ENCODE measurements around the gene CCDC92. TPM values are rescaled to one million over a fixed set of nuclear protein-coding genes. Genes with fewer than 3 reads are reported as not detected.
A peak's percentile ranks its signal among the peaks of the same experiment; 100 is the strongest.

CCDC92 gene
- total RNA-seq, 4 donors from 2014 or later: 23.1 to 33.3 (median 30.9) TPM

- no peak overlapping the region for H3K4me3 ChIP-seq
- no peaks in the 10 kb centered on the region for H3K27me3 ChIP-seq
- H3K27ac ChIP-seq: no peak overlapping the region
- H3K9me3 ChIP-seq: no peaks in the 10 kb centered on the region
- TF ChIP-seq POLR2A (IDR thresholded peaks at IDR 0.05): no peak
- TF ChIP-seq, protein P1, sequence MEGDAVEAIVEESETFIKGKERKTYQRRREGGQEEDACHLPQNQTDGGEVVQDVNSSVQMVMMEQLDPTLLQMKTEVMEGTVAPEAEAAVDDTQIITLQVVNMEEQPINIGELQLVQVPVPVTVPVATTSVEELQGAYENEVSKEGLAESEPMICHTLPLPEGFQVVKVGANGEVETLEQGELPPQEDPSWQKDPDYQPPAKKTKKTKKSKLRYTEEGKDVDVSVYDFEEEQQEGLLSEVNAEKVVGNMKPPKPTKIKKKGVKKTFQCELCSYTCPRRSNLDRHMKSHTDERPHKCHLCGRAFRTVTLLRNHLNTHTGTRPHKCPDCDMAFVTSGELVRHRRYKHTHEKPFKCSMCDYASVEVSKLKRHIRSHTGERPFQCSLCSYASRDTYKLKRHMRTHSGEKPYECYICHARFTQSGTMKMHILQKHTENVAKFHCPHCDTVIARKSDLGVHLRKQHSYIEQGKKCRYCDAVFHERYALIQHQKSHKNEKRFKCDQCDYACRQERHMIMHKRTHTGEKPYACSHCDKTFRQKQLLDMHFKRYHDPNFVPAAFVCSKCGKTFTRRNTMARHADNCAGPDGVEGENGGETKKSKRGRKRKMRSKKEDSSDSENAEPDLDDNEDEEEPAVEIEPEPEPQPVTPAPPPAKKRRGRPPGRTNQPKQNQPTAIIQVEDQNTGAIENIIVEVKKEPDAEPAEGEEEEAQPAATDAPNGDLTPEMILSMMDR (IDR thresholded peaks at IDR 0.05): no peak
- H3K36me3 ChIP-seq: peaks cover 0 to 6% (median 0%) of the 10 kb centered on the region in 3 donors
- DNase-seq: no peak
- H3K4me1 ChIP-seq: peaks cover 0 to 16% (median 0%) of the 10 kb centered on the region in 4 donors
Measured at GRCh38 chr12:123982269-123982668, 9.6 kb upstream of the CCDC92 start.

DNA sequence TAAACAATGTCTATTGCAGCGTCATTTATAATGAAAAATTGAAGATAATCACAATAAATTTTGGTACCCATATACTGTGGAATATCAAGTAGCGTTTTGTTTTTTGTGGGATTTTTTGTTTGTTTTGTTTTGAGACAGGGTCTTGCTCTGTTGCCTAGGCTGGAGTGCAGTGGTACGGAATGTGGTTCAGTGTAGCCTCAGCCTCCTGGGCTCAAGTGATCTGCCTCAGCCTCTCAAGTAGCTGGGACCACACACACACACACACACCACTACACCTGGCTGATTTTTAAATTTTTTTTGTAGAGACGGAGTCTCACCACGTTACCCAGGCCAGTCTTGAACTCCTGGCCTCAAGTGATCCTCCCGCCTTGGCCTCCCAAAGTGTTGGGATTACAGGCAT, 6.9 kb upstream of the CCDC92 start:
- H3K4me3 ChIP-seq: no peak overlapping the region
- no peak for DNase-seq
- no peaks in the 10 kb centered on the region for H3K9me3 ChIP-seq
- peaks cover 0 to 6% (median 0%) of the 10 kb centered on the region in 4 donors for H3K4me1 ChIP-seq
- no peaks in the 10 kb centered on the region for H3K27me3 ChIP-seq
- H3K27ac ChIP-seq: no peak overlapping the region
- no peak for TF ChIP-seq POLR2A (IDR thresholded peaks at IDR 0.05)
- TF ChIP-seq, protein P1 (IDR thresholded peaks at IDR 0.05): no peak
- H3K36me3 ChIP-seq: peaks cover 0 to 16% (median 0%) of the 10 kb centered on the region in 3 donors

GRCh38 chr12:123976227-123976826, 3.7 kb upstream of the CCDC92 start:
- no peak overlapping the region for H3K27ac ChIP-seq
- DNase-seq: no peak
- no peaks in the 10 kb centered on the region for H3K27me3 ChIP-seq
- peaks cover 0 to 16% (median 0%) of the 10 kb centered on the region in 3 donors for H3K36me3 ChIP-seq
- H3K4me1 ChIP-seq: peaks cover 0 to 13% (median 0%) of the 10 kb centered on the region in 4 donors
- no peak overlapping the region for H3K4me3 ChIP-seq
- no peaks in the 10 kb centered on the region for H3K9me3 ChIP-seq
- TF ChIP-seq POLR2A (IDR thresholded peaks at IDR 0.05): no peak
- TF ChIP-seq, protein P1 (IDR thresholded peaks at IDR 0.05): no peak

GRCh38 chr12:123973552-123974341, 1.1 kb upstream of the CCDC92 start:
- H3K27ac ChIP-seq: peak overlapping the region; percentile 76 to 99 (median 84)
- no peak for TF ChIP-seq POLR2A (IDR thresholded peaks at IDR 0.05)
- TF ChIP-seq, protein P1 (IDR thresholded peaks at IDR 0.05): no peak
- peaks cover 0 to 13% (median 0%) of the 10 kb centered on the region in 4 donors for H3K4me1 ChIP-seq
- H3K4me3 ChIP-seq: peak overlapping the region; percentile 68 to 98 (median 92)
- DNase-seq: peak; percentile 31 to 68 (median 67)
- peaks cover 0 to 16% (median 0%) of the 10 kb centered on the region in 3 donors for H3K36me3 ChIP-seq
- H3K9me3 ChIP-seq: no peaks in the 10 kb centered on the region
- H3K27me3 ChIP-seq: no peaks in the 10 kb centered on the region

- TF ChIP-seq, protein P1 (IDR thresholded peaks at IDR 0.05): peak in 1 of 6 experiments; percentile 2
- peak in 1 of 2 donors; percentile 54 for TF ChIP-seq POLR2A (IDR thresholded peaks at IDR 0.05)
- DNase-seq: peak; percentile 33 to 71 (median 62)
- Histone ChIP-seq H3K4me1 (peaks cover 0 to 13% (median 0%) of the 10 kb centered on the region in 4 donors), H3K4me3 (peak overlapping the region; percentile 68 to 98 (median 92)), H3K27ac (peak overlapping the region; percentile 88 to 99 (median 91)), H3K27me3 (no peaks in the 10 kb centered on the region), H3K36me3 (peaks cover 0 to 9% (median 0%) of the 10 kb centered on the region in 3 donors), H3K9me3 (no peaks in the 10 kb centered on the region)
Measured at GRCh38 chr12:123971770-123972456, 718 bp downstream of the CCDC92 start.
